OCI-LY7 (cell line): Measurements from ENCODE around the gene ZNF528.

Experiments used
- CTCF ChIP-seq: fragments of 200-600 bp; sonication (generic); conservative IDR thresholded peaks from 2 replicates; pipeline ENCODE4 v1.5.1; 2014; ENCODE audit warnings: mild to moderate bottlenecking, antibody characterized with exemption, low read length, moderate library complexity, mixed read lengths
- EZH2phosphoT487 ChIP-seq: fragments of 200-600 bp; sonication (generic); IDR thresholded peaks from 2 replicates; pipeline ENCODE4 v1.6.1; 2018; ENCODE audit warnings: low read depth, borderline replicate concordance, mild to moderate bottlenecking, mixed run types, antibody characterized with exemption, low read length, moderate library complexity, mixed read lengths

GRCh38 chr19:52397310-52398080 lies at the start of gene ZNF528:
- TF ChIP-seq CTCF (no peak), EZH2phosphoT487 (no peak)
